ENCODE data around the gene KIAA1671. TPM values are rescaled to one million over a fixed set of nuclear protein-coding genes. Genes with fewer than 3 reads are reported as not detected.
A peak's percentile ranks its signal among the peaks of the same experiment; 100 is the strongest.

KIAA1671 gene
- total RNA-seq, 1 donor = 0.54 TPM

- DNase-seq (ENCODE audit: low read depth in 2 of 3, low spot score in 2 of 3) = no peak
These were observed 79.5 kb downstream of the KIAA1671 start for GRCh38 chr22:25032066-25032465.

- DNase-seq (ENCODE audit: low read depth in 2 of 3, low spot score in 2 of 3) = no peak
These were observed 83.2 kb downstream of the KIAA1671 start for GRCh38 chr22:25035715-25036114.

DNA sequence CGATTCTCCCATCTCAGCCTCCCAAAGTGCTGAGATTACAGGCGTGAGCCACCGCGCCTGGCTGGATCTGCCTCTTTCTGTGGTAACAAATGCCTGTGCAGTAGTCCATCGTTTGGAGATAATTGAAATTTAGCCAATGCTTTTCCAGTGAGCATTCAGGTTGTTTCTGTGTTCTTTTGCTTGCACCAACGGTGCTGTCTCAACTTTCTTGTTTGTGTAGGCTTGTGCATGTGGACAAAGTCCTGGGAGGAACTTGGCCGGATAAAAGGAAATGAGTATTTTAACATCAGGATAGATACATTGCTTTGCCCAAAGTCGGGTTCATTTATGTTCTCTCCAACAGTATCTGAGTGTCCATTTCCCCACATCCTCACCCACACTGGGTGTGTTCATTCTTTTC is 85.7 kb downstream of the KIAA1671 start:
- no peak for DNase-seq (ENCODE audit: low read depth in 2 of 3, low spot score in 2 of 3)

DNA sequence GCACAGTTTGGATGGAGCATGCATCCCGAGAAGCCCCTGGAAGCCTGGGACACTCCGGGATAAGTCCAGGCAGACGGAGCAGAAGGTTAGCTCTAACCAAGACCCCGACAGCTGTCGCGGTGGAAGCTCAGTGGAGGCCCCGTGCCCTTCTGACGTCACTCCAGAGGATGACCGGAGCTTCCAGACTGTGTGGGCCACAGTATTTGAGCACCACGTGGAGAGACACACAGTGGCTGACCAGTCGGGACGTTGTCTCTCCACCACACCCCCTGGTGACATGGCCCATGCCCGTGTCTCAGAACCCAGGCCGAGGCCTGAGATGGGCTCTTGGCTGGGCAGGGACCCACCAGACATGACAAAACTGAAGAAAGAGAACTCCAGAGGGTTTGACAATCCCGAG is 86.3 kb downstream of the KIAA1671 start:
- no peak for DNase-seq (ENCODE audit: low read depth in 2 of 3, low spot score in 2 of 3)

DNA sequence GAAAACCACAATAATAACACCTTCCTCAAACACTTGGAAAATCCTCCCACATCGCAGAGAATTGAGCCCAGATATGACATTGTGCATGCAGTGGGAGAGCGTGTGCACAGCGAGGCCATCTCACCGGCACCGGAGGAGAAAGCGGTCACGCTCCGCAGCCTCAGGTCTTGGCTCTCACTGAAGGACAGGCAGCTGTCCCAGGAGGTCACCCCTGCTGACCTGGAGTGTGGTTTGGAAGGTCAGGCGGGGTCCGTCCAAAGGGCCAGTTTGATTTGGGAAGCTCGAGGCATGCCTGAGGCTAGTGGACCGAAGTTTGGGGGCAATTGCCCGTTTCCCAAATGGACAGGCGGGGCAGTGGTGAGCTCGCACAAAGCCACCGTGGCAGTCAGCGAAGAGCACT is 86.7 kb downstream of the KIAA1671 start:
- no peak for DNase-seq (ENCODE audit: low read depth in 2 of 3, low spot score in 2 of 3)

DNA sequence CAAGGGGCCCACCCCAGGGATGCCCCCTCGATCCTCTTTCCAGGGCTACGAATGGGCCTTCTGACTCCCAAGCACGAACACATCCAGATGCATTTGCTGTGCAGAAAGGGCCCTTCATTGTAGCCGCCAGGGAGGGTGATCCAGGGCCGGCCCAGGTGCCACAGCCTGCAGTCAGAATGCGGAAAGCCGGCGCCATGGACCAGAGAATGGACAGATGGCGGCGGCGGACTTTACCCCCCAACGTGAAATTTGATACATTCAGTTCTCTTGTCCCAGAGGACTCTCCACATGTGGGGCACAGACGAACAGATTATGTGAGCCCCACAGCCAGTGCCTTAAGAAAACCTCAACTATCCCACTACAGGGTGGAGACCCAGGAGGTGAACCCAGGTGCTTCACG is 87.2 kb downstream of the KIAA1671 start:
- DNase-seq (ENCODE audit: low read depth in 2 of 3, low spot score in 2 of 3) = no peak

DNA sequence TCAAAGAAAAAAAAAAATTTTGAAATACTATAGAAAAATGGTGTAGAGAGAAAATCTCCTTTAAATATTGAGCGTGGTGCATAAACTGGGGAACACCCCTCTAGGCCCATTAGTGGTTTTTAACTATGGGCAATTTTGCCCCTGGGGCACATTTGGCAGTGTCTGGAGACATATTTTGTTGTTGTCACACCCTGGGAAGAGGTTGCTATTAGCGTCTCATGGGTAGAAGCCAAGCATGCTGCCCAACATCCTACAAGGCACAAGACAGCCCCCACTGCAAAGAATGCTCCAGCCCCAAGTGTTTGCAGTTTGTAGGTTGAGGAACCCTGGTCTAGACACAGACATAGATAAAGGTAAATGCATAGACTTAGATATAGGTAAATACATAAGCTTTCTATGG is 92.6 kb downstream of the KIAA1671 start:
- no peak for DNase-seq (ENCODE audit: low read depth in 2 of 3, low spot score in 2 of 3)

DNA sequence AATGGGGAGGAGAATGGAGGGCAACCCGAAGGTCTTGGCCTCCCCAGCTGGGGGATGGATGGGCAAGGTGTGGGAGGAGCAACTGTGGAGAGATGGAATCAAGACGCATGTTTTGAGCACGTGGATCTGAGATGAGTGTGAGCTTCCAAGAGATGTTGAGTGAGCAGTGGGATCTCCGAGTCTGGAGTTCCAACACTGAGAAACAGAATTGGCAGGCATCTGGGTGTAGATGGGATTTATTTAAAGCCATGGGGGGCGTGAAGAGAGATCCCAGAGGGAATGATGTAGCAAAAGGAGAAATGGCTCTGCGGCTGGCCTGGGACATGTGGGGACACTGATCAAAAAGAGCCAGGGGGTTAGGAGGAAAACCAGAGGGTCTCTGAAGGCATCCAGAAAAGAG is 95.6 kb downstream of the KIAA1671 start:
- no peak for DNase-seq (ENCODE audit: low read depth in 2 of 3, low spot score in 2 of 3)

DNA sequence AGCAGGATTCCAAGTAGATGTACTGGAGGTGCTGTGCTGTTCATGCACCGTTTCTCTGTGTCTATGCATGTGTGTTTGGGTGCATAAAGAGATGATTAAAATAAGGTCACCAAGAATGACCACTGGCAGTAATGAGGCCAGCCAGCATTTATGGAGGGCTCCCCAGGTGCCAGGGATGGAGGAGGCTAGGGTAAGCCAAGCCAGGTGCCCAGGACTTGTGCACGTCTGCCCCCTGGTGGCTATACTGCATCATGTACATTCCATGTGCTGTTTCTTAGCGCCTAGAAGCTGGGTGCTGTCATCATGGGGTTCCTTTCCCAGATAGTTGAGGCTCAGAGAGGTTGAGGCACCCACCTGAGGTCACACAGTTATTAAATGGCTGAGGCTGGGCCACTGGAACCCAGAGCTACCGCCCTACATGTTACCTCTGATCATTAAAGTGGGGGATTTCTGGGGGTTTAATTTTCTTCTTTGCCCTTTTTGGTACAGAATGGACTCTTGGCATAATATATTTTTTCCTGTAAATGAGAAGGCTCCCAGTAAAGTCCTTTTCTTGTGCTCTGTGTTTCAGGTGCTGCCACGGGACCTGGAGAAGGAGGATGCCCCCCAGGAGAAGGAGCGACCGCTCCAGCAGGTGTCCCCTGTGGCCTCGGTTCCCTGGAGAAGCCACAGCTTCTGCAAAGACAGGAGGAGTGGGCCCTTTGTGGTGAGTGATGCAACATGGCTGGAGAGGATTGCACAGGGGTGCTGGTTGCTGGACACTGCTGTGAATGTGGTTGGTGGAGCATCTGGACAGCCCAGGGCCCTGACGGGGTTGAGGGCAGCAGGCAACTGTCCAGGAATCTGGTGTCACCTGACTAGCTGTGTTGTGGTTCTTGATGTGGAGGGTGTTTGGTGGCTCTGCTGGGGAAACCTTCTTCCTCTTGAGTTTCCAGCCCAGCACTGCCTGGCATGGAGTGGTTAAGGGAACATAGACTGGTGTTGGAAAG is 96.4 kb downstream of the KIAA1671 start:
- peak in 2 of 3 donors; percentile 47 to 76 for DNase-seq (ENCODE audit: low read depth in 2 of 3, low spot score in 2 of 3)

- DNase-seq (ENCODE audit: low read depth in 2 of 3, low spot score in 2 of 3) = no peak
These were observed 97.3 kb downstream of the KIAA1671 start for GRCh38 chr22:25049770-25050169.

GRCh38 chr22:25050566-25050965 is 98.0 kb downstream of the KIAA1671 start:
- DNase-seq (ENCODE audit: low read depth in 2 of 3, low spot score in 2 of 3) = no peak

GRCh38 chr22:25051073-25051472 is 98.6 kb downstream of the KIAA1671 start:
- DNase-seq (ENCODE audit: low read depth in 2 of 3, low spot score in 2 of 3) = no peak

- no peak for DNase-seq (ENCODE audit: low read depth in 2 of 3, low spot score in 2 of 3)
These were observed 99.6 kb downstream of the KIAA1671 start for GRCh38 chr22:25051983-25052710.

GRCh38 chr22:25053153-25053805 is 100.8 kb downstream of the KIAA1671 start:
- no peak for DNase-seq (ENCODE audit: low read depth in 2 of 3, low spot score in 2 of 3)

DNA sequence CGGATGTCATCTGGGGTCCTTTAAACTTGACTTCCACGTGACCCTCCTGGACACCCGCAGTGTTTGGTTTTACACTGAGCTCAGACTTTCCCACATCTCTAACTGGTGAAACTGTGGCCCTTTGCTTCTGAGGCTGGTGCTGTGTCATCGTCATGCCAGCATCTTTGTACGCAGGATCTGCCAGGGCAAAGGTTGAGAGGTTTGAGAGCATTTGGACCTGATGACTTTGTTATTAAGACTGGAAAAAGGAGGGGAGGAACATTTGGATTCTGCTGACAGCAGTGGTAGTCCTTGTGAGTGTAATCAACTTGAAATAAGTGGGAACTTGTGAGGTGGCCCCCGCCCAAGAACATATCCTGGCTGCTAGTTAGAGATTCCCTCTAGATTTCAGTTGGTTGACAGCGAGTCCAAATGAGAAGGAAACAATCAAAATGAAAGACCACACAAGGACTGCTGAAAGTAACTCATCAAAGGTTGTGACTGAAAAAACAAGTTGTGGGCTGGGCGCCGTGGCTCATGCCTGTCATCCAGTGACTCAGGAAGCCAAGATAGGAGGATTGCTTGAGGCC is 102.5 kb downstream of the KIAA1671 start:
- DNase-seq (ENCODE audit: low read depth in 2 of 3, low spot score in 2 of 3) = no peak

DNA sequence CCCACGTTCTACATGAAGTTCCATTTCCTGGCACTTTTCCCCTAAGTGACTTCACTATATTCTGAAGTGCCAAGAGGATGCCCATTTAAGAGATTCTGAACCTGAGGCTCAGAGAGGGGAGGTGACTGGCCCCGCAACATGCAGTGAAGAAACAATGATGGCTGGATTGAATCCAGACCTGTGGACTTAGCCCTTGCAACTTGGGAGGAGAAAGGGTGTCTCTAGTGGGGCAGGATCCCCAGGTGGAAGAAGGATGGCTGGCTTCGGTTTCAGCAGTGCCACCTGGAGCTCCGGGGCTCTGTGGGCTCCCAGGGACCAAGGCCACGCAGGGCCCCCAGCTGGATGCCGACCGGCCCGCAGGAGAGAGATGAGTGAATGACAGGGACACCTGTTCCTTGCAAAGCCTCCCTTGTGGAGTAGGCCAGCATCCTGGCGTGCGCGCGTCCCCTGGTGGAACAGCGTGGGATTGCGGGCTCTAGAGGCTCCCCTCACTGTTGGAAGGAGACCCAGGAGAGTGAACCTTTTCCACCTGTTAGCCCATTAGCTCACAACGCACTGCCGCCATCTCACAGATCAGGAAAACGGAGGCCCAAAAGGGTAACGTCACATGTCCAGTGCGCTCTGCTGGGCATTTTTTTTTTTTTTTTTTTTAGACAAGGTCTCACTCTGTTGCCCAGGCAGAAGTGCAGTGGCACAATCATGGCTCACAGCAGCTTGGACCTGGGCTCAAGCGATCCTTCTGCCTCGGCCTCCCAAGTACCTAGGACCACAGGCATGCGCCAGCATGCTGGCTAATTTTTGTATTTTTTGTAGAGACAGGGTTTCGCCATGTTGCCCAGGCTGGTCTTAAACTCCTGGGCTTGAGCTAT is 104.7 kb downstream of the KIAA1671 start:
- DNase-seq (ENCODE audit: low read depth in 2 of 3, low spot score in 2 of 3) = peak in 2 of 3 donors; percentile 44 to 69

GRCh38 chr22:25059438-25059837 is 106.9 kb downstream of the KIAA1671 start:
- DNase-seq (ENCODE audit: low read depth in 2 of 3, low spot score in 2 of 3) = no peak

- DNase-seq (ENCODE audit: low read depth in 2 of 3, low spot score in 2 of 3) = no peak
These were observed 108.1 kb downstream of the KIAA1671 start for GRCh38 chr22:25060522-25061071.

DNA sequence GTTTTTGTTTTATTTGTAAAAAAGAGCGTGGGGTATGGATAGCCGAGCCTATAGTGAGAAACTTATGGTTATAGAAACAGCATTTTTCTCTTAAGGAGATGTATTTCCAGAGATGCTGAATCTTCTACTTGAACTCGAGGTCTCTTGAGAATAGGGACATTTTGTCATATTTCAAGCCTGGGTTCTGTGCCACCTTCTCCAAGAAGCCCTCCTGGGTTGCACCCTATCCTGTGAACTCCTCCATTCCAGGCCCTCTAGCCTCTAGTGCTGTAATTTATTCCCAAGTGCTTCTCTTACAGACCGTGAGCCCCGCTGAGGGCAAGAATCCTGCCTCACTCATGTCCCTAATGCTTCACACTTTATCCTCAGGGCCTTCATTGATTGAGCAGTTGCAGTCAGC is 108.6 kb downstream of the KIAA1671 start:
- DNase-seq (ENCODE audit: low read depth in 2 of 3, low spot score in 2 of 3) = no peak

All from hematopoietic multipotent progenitor cell (in vitro differentiated cells).